ENCODE measurements around the gene SIRT6.
A peak's percentile ranks its signal among the peaks of the same experiment; 100 is the strongest.
"Not testable (repeated sequence)": the region's sequence is repeated elsewhere in the genome, so short reads cannot be mapped to it uniquely, and the experiment has no call there.

SIRT6 gene

DNA sequence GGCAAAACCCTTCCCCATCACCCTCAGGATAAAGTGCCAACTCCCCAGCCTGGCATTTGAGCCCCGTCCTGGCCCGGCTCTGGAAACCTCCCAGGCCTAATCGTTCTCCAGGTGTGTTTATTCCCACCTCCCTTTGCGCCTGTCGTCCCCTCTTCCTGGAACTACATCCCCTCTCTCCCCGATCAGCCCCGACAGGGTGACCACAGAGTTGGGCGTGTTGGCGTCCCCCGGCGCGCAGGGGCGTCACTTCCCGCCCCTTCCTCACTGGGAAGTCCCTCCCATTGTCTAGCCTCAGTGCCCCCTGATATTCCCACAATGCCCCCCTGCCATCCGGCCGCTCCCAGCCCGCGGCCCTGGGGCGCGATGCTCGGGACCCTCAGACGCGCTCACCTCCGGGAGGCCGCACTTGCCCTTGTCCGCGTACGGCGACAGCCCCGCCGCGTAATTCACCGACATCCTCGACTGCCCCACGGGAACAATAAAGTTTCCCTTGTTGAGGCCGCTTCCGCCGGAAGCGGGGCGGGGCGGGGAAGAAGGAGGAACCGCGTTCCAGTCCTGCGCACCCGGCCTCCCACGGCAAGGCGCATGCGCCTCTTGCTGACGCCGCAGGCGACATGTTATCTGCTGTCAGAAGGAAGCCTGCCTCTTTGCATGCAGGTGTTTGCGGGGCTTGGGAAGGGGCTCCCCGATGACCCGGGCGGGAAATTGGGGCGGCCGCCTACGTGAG lies at the start of gene SIRT6, which contains the start of gene ANKRD24:
SIRT6 (minus strand) TSS at position 480 of the 727 bp plus-strand sequence; CDS start at position 456, 24 bp downstream.
ANKRD24 (plus strand) TSS at position 606 of the 727 bp plus-strand sequence. CDS start 3,737 bp downstream, outside the sequence.
- peak; percentile 89 for DNase-seq (ENCODE audit: low read depth, low spot score)

DNA sequence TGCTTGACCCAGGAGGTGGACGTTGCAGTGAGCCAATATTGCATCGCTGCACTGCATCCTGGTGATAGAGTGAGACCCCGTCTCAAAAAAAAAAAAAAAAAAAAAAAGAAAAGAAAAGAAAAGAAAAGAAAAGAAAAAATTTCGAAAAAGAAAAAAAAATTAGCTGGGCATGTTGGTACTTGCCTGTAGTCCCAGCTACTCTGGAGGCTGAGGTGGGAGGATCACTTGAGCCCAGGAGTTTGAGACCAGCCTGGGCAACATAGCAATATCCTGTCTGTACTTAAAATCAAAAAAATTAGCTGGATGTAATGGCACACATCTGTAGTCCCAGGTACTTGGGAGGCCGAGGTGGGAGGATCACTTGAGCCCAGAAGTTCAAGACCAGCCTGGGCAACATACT lies 49.8 kb upstream of the SIRT6 start:
- DNase-seq (ENCODE audit: low read depth, low spot score) = not testable (repeated sequence)

DNA sequence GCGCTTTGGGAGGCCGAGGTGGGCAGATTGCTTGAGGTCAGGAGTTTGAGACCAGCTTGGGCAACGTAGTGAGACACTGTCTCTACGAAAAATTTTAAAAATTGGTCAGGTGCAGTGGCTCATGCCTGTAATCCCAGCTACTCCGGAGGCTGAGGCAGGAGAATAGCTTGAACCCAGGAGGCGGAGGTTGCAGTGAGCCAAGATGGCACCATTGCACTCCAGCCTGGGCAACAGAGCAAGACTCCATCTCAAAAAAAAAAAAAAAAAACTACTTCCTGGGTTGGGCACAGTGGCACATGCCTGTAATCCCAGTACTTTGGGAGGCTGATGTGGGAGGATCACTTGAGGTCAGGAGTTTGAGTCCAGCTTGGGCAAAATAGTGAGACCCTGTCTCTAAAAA lies 49.2 kb upstream of the SIRT6 start:
- DNase-seq (ENCODE audit: low read depth, low spot score) = not testable (repeated sequence)

DNA sequence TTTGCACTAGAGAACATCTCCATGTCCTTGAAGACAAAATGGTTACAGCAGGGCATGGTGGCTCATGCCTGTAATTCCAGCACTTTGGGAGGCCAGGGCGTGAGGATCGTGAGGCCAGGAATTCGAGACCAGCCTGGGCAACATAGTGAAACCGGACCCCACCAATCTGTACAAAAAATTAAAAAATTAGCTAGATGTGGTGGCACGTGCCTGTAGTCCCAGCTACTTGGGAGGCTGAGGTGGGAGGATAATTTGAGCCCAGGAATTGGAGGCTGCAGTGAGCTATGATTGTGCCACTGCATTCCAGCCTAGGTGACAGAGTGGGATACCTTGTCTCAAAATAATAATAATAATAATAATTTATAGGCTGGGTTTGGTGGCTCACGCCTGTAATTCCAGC lies 47.9 kb upstream of the SIRT6 start:
- DNase-seq (ENCODE audit: low read depth, low spot score) = not testable (repeated sequence)

DNA sequence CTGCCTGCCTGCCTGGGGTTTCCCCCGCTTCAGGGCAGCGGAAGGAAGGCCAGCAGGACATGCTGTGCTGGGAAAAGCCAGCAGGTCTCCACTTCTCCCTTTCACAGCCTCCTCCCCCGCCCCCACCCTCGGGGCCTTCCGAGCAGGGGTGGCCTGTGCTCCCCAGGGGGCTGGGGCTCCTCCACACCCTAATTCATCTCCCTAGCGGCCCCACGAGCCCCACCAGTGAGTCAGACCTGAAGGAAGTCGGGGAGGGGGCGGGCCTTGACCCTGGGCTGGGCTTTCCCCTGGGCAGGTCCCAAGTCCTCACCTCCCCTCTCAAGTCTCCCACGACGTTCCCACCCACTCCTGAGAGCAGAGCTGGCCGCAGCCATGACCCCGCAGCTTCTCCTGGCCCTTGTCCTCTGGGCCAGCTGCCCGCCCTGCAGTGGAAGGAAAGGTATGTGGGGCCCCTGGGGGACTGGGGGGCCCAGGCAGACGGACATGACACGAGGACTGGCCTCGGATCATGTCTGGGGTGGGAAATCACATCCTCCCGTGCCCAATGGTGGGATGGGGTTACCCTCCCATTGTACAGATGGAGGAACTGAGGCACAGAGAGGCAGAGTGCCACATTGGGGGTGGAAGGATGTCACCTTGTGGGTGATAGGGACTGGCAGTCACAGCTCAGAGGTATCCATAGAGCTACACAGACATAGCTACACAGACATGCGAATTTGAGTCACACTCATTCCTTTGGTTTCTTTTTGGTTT lies 47.0 kb upstream of the SIRT6 start, which contains the start of gene EBI3:
EBI3 (plus strand) TSS at position 345 of the 753 bp plus-strand sequence; CDS start at position 373, 28 bp downstream.
- DNase-seq (ENCODE audit: low read depth, low spot score) = peak; percentile 41

DNA sequence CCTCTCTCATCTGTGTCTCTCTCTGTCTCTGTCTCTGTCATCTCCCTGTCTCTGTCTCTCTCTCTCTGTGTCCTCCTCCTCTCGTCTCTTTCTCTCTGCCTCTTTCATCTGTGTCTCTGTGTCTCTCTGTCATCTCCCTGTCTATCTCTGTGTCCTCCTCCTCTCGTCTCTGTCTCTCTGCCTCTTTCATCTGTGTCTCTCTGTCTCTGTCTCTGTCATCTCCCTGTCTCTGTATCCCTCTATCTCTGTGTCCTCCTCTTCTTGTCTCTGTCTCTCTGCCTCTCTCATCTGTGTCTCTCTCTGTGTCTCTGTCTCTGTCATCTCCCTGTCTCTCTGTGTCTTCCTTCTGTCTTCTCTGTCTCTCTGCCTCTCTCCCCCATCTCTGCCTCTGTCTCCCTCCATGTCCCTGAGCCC lies 46.4 kb upstream of the SIRT6 start:
- DNase-seq (ENCODE audit: low read depth, low spot score) = no peak

DNA sequence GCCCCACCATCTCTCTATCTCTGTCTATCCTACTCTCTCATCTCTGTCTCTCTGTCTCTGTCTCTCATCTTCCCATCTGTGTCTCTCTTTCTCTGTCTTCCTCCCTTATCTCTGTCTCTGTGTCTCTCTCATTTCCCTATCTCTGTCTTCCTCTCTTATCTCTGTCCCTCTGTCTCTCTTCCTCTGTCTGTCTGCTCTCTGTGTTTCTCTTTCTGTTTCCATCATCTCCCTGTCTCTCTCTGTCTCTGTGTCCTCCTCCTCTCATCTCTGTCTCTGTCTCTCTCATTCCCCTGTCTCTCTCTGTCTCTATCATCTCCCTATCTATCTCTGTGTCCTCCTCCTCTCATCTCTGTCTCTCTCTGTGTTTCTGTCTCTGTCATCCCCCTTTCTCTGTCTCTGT lies 45.4 kb upstream of the SIRT6 start:
- DNase-seq (ENCODE audit: low read depth, low spot score) = no peak

DNA sequence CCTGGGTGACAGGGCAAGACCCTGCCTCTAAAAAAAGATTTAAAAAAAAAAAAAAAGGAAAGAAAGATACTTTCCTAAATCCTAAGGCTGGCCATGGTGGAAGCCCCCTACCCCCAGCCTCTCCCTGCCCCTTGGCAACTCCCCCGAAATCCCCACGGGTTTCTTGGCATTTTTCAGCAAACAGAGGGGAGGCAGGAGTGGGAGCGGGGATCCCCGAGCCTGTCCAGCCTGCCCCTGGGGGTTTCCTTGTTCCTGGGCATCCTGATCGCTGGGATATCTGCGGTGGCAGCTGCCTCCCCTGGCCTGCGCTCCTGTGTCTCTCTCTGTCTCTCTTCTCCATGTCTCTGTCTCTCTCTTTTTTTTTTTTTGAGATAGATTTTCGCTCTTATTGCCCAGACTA lies 43.5 kb upstream of the SIRT6 start:
- no peak for DNase-seq (ENCODE audit: low read depth, low spot score)

DNA sequence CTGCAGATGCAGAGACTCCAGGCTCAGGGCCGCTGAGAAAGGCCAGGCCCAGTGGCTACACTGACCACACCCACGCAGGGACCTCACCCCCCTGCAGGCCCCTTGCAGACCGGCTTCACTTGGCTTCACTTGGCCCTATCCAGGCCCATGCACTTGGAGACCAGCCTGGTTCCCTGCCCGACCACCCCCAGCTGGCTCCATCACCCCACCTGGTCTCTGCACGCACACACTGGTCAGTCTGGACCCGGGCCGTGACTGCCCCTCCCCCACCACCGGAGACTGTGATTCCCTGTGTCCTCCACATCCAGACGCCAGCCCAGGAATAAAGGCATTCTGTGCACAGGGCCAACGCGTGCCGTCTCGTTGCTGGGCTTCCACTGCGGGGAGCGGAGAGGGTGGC lies 42.1 kb upstream of the SIRT6 start:
- no peak for DNase-seq (ENCODE audit: low read depth, low spot score)

DNA sequence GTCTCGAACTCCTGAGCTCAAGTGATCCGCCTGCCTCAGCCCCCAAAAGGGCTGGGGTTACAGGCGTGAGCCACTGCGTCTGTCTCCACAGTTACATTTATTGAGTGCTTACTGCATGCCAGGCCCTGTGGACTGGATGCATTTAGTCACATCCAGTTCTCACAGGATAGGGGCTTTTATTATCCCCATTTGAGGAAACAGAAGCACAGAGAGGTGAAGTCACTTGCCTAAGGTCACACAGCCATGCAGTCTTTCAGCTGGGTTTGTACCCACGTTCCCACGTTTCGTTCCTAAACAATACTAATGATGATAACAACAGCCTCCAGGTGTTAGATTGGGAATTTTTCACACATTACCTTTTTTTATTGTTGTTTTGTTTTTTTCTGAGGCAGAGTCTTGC lies 37.8 kb upstream of the SIRT6 start:
- no peak for DNase-seq (ENCODE audit: low read depth, low spot score)

DNA sequence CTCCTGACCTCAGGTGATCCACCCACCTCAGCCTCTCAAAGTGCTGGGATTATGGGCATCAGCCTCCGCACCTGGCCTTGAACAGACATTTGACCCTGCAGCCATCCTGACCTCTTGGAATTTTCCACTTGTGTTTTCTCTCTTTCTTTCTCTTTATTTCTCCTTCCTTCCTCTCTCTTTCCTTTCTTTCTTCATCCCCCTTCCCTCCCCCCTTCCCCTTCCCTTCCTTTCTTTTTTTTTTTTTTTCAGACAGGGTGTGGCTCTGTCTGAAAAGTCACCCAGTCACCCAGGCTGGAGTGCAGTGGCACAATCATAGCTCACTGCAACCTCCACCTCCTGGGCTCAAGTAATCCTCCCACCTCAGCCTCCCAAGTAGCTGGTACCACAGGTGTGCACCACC lies 36.2 kb upstream of the SIRT6 start:
- DNase-seq (ENCODE audit: low read depth, low spot score) = not testable (repeated sequence)

DNA sequence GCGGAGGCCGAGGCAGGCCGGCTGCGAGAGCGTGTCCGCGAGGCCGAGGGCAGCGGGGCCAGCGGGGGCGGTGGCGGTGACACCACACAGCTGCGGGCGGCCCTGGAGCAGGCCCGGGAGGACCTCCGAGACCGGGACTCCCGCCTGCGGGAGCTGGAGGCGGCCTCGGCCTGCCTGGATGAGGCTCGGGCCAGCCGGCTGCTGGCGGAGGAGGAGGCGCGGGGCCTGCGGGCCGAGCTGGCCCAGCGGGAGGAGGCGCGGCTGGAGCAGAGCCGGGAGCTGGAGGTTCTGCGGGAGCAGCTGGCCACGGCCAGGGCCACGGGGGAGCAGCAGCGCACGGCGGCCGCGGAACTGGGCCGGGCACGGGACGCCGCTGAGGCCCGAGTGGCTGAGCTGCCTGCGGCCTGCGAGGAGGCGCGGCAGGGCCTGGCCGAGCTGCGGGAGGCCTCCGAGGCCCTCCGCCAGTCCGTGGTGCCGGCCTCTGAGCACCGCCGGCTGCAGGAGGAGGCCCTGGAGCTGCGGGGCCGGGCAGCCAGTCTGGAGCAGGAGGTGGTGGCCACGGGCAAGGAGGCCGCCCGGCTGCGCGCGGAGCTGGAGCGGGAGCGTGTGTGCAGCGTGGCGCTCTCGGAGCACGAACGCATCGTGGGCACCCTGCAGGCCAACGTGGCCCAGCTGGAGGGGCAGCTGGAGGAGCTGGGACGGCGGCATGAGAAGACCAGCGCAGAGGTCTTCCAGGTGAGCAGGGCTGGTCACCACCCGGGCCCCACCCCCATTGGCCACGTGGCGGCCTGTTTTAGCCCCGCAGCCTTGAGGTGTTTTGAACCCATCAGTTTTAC lies 35.3 kb upstream of the SIRT6 start:
- DNase-seq (ENCODE audit: low read depth, low spot score) = no peak

DNA sequence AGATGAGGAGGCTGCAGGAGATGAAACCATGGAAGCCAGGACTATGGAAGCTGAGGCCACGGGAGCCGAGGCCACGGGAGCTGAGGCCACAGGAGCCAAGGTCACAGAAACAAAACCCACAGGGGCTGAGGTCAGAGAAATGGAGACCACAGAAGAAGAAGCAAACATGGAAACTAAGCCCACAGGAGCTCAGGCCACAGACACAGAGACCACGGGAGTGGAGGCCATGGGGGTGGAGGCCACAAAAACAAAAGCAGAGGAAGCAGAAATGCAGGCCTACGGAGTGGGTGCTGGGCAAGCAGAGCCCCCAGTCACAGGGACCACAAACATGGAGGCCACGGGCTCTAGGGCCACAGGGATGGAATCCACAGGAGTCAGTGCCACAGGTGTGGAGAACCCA lies 34.5 kb upstream of the SIRT6 start:
- DNase-seq (ENCODE audit: low read depth, low spot score) = no peak

DNA sequence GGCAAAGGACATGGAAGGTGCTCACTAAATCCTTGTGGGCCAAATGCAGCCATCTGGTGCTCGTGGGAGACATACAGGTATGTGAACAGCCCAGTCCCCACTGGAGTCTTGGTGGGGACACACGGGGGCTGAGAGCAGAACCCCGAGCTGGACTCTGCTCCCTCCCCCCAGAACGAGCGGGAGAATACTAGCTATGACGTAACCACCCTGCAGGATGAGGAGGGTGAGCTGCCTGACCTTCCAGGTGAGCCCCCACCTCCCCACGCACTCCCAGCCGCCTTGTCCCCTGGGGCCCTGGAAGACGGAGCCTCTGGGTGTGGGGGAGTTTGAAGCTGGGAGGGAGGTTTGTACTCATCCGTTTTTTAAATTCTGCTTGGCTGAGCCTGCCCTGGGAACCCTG lies 33.4 kb upstream of the SIRT6 start:
- no peak for DNase-seq (ENCODE audit: low read depth, low spot score)

DNA sequence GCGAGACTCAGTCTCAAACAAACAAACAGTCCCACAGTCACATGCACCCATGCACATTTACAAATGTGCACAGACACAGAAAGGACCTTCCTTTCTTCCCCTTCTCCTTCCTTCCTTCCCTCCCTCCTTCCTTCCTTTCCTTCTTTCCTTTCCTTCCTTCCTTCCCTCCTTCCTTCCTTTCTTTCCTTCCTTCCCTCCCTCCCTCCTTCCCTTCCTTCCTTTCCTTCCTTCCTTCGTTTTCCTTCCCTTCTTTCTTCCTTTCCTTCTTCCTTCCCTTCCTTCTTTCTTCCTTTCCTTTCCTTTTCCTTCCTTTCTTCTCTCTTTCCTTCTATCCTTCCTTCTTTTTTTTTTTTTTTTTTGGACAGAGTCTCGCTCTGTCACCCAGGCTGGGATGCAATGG lies 30.8 kb upstream of the SIRT6 start:
- DNase-seq (ENCODE audit: low read depth, low spot score) = no peak

DNA sequence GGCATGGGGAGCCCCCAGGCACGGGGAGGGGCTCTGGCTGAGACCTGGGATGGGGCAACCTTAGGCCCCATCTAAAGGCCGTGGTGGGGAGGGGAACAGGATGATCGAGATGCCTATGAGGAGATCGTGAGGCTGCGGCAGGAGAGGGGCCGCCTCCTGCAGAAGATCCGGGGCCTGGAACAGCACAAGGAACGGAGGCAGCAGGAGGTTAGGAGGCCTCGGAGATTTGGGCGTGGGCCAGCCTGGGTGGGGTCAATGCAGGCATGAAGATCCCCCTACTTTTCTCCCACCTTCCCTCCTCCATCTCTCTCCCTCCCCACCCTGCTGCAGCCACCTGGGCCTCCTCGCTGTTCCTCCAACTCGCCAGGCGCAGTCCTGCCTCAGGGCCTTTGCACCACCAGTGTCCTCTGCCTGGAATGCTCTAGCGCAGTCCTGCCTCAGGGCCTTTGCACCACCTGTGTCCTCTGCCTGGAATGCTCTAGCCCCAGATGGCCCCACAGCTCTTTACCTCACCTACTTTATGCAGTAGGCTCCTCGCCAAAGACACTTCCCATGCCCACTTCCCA lies 27.9 kb upstream of the SIRT6 start:
- DNase-seq (ENCODE audit: low read depth, low spot score) = no peak

DNA sequence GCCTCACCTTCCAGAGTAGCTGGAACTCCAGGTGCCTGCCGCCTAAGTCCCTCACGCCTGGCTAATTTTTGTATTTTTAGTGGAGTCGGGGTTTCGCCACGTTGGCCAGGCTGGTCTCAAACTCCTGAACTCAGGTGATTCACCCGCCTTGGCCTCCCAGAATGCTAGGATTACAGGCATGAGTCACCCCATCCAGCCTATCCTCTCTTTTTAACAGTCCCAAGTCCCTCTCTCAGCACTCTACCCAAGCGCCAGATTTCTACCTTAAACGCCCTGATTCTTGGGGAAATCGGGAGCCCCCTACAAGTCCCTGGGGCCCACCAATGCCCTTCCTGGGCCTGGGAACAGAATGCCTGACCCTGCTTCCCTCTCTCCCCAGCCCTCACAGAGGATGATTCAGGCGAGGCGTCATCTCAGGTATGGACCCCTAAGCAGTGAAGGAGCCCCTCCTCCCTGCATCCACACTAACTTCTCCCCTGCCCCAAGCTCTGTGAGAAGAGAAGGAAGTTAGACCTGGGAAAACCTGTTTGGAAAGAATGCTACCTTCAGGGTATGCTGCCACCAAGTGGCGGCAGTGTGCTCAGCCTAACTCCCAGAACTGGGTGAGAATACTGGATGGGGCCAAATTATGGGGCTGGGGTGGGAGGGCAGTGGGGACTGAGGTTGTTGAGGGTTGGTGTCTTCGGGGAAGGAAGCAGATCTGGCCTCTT lies 26.2 kb upstream of the SIRT6 start:
- no peak for DNase-seq (ENCODE audit: low read depth, low spot score)

DNA sequence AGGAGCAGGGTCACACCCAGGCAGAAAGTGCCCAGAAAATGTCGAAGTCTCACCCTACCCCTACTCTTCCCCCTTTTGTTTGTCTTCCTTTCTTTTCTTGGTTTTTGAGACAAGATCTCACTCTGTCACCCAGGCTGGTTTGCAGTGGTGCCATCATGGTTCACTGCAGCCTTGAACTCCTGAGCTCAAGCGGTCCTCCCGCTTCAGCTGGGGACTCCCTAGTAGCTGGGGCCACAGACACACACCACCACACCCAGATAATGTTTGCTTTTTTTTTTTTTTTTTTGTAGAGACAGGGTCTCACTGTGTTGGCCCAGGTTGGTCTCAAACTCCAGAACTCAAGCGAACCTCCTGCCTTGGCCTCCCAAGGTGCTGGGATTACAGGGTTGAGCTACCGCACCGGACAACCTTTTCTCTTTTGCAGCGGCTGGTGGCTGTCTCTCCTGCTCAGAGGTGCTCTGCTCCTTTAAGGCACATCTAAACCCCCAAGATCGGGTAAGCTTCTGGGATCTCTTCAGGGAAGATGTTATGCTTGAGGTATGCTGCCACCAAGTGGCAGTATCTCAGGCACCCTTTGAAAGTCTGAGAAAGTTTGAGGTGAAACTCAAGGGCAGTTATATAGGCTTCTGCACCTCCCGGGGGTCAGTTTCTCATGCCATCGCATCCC lies 24.6 kb upstream of the SIRT6 start:
- DNase-seq (ENCODE audit: low read depth, low spot score) = no peak

DNA sequence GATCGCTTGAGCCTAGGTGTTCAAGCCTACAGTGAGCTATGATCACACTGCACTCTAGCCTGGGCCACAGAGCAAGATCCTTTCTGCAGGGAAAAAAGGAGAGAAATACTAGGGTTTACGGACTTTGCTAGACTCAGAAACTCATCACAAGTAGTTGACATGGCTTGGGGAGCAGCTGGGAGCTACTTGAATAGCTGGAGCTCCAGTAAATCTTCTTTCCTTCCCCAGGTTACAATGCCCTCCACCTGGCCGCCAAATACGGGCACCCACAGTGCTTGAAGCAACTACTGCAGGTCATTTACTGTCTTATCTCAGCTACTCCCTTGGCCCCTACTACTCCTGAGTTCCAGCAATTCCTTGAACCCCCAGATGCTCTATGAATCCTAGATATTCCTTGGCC lies 19.4 kb upstream of the SIRT6 start:
- DNase-seq (ENCODE audit: low read depth, low spot score) = no peak

DNA sequence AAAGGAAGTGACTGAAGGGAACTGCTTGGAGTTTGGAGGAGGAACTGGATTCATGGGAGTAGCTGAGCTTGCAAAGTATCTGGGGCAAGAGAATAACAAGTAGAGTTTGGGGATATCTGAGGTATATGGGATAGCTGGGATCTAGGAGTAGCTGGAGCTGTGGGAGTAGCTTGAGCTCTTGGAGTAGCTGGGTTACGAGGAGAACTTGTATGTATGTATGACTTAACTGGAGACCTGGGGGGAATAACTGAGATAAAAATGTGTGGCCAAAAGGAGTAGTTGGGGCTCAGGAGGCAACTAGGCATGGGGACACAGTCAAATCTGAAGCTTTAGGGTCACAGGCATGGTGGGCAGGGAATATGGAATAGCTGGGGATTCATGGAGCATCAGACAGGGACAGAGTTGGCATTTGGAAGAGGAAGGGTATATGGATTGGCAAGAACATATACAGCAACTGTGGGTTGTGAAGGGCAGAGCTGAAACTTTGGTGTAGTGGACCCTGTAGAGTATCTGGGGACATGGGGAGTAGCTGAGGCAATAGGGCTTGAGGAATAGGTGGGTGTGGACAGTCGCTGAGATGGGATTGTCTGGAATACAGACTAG lies 18.7 kb upstream of the SIRT6 start:
- no peak for DNase-seq (ENCODE audit: low read depth, low spot score)
